Activated CD4-positive, alpha-beta T cell treated with anti-CD3 and anti-CD28 coated beads, Interleukin-2, amount 50 U/mL, for 4 hours (primary cell): ENCODE results near the gene AFF3.

Source experiments
- DNase-seq, 2 experiments: peaks; one replicate each; pipeline ENCODE4 v3.0.0-alpha.2; 2020

AFF3 gene

GRCh38 chr2:99816908-99817307 is 325.5 kb downstream of the AFF3 start:
- no peak for DNase-seq

GRCh38 chr2:99812426-99812825 is 330.0 kb downstream of the AFF3 start:
- no peak for DNase-seq

- DNase-seq: no peak
Measured at GRCh38 chr2:99811544-99811943, 330.8 kb downstream of the AFF3 start.

- DNase-seq: no peak
Measured at GRCh38 chr2:99810225-99810624, 332.2 kb downstream of the AFF3 start.

- no peak for DNase-seq
Measured at GRCh38 chr2:99809259-99809900, 333.0 kb downstream of the AFF3 start.

GRCh38 chr2:99808361-99809200 is 333.8 kb downstream of the AFF3 start:
- DNase-seq: no peak

- no peak for DNase-seq
Measured at GRCh38 chr2:99806758-99807157, 335.6 kb downstream of the AFF3 start.

GRCh38 chr2:99805930-99806476 is 336.4 kb downstream of the AFF3 start:
- DNase-seq: no peak

- DNase-seq: no peak
Measured at GRCh38 chr2:99803846-99804245, 338.5 kb downstream of the AFF3 start.

GRCh38 chr2:99802734-99803133 is 339.7 kb downstream of the AFF3 start:
- DNase-seq: no peak

- DNase-seq: no peak
Measured at GRCh38 chr2:99801327-99801901, 341.0 kb downstream of the AFF3 start.

- no peak for DNase-seq
Measured at GRCh38 chr2:99797475-99797874, 344.9 kb downstream of the AFF3 start.

- DNase-seq: no peak
Measured at GRCh38 chr2:99794414-99794813, 348.0 kb downstream of the AFF3 start.

GRCh38 chr2:99793022-99793421 is 349.4 kb downstream of the AFF3 start:
- DNase-seq: no peak

GRCh38 chr2:99789849-99790248 is 352.5 kb downstream of the AFF3 start:
- DNase-seq: no peak

GRCh38 chr2:99787769-99788382 is 354.5 kb downstream of the AFF3 start:
- DNase-seq: no peak

GRCh38 chr2:99786636-99787390 is 355.6 kb downstream of the AFF3 start:
- DNase-seq: no peak

GRCh38 chr2:99784946-99785345 is 357.4 kb downstream of the AFF3 start:
- DNase-seq: no peak

GRCh38 chr2:99784282-99784681 is 358.1 kb downstream of the AFF3 start:
- DNase-seq: no peak

GRCh38 chr2:99780276-99780675 is 362.1 kb downstream of the AFF3 start:
- DNase-seq: no peak

GRCh38 chr2:99779276-99779675 is 363.1 kb downstream of the AFF3 start:
- no peak for DNase-seq

- no peak for DNase-seq
Measured at GRCh38 chr2:99777656-99778290, 364.6 kb downstream of the AFF3 start.
